ENCODE measurements around the gene WNT6.

GRCh38 chr2:218859556-218859987, at the start of gene WNT6:
- TF ChIP-seq CTCF (IDR thresholded peaks at IDR 0.05), result no peak
- no peak for TF ChIP-seq ZFX (IDR thresholded peaks at IDR 0.05; ENCODE audit: borderline replicate concordance)
